Stimulated activated CD4-positive, alpha-beta T cell treated with anti-CD3 and anti-CD28 coated beads, Interleukin-4, amount 100 ng/mL, for 1 hour (primary cell): ENCODE results near the gene KANTR.

Source experiments
- DNase-seq: peaks from one replicate; pipeline ENCODE4 v3.0.0-alpha.2; 2020

KANTR gene

GRCh38 chrX:53081925-53082772 lies 11.8 kb upstream of the KANTR start, which contains the start of gene TSPYL2:
Gene TSPYL2, plus strand, starts transcription at chrX:53082367. Its CDS starts 132 bp downstream, at chrX:53082499.
- DNase-seq: peak; percentile 92

- no peak for DNase-seq
These were observed 10.9 kb upstream of the KANTR start for GRCh38 chrX:53082773-53083616.

GRCh38 chrX:53084043-53084570 lies 9.8 kb upstream of the KANTR start:
- no peak for DNase-seq

- no peak for DNase-seq
These were observed 9.1 kb upstream of the KANTR start for GRCh38 chrX:53084863-53085262.

DNA sequence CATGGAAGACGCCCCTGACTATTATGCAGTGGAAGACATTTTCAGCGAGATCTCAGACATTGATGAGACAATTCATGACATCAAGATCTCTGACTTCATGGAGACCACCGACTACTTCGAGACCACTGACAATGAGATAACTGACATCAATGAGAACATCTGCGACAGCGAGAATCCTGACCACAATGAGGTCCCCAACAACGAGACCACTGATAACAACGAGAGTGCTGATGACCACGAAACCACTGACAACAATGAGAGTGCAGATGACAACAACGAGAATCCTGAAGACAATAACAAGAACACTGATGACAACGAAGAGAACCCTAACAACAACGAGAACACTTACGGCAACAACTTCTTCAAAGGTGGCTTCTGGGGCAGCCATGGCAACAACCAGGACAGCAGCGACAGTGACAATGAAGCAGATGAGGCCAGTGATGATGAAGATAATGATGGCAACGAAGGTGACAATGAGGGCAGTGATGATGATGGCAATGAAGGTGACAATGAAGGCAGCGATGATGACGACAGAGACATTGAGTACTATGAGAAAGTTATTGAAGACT lies 8.2 kb upstream of the KANTR start:
- DNase-seq: no peak

DNA sequence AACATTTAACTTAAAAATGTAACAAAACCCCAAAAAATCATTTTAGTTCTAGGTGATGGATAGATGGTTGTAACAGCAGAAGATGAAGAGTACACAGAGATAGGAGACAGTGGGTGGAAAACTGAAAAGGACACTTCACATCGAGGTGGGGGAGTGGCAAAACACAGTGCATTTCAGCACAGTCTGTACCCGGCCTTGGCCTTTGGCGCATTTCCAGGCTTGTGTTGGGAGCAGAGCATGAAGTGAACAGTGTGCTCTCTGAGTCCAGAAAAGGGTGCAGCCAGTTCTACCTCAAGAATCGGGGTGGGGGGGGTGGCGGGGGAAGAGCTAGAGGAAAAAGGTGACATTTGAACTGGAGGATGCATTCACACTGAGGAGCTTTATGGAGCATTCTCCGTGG lies 7.5 kb upstream of the KANTR start:
- no peak for DNase-seq

GRCh38 chrX:53087388-53087831 lies 6.5 kb upstream of the KANTR start:
- no peak for DNase-seq

GRCh38 chrX:53088136-53088974 lies 5.6 kb upstream of the KANTR start:
- DNase-seq: peak; percentile 82

DNA sequence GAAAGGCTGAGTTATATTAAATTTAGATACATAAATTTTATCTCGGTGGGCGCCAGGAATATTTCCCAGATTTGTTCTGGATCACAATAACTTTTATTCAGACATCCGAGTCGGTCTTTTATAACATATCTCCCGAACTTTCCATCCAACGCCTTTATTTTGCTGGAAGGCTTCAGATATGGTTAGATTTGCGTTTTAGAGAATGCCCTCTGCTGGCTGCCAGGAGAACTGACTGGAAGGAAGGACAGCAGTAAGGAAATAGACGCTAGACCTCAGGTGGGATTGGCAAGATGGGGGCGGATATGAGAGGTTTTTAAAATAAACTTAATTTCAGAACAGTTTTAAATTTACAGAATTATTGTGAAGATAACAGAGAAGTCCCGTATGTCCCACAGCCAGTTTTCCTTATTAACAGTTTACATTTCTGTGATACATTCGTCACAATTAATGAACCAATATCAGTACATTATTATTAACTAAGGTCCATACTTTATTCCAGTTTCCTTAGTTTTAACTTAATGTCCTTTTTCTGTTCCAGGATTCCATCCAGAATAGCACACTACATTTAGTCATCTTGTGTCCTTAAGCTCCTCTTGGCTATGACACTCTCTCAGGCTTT lies 4.6 kb upstream of the KANTR start:
- DNase-seq: peak; percentile 28

DNA sequence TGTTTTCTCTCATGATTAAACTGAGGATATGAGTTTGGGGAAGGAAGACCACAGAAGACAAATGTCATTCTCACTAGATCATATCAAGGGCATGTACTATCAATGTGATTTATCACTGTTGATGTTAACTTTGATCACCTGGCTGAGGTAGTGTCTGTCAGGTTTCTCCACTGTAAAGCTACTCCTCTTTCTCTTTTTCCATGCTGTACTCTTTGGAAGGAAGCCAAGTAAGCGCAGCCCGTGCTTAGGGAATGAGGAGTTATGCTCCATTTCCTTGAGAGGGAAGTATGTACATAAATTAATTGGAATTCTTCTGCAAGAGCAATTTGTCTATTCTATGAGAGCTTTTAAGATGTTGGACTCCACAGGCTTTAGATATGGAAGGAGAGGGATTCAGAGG lies 4.0 kb upstream of the KANTR start:
- DNase-seq: no peak

GRCh38 chrX:53091354-53091753 lies 2.6 kb upstream of the KANTR start:
- DNase-seq: no peak

- DNase-seq: peak; percentile 75
These were observed 726 bp upstream of the KANTR start for GRCh38 chrX:53093177-53093655.

DNA sequence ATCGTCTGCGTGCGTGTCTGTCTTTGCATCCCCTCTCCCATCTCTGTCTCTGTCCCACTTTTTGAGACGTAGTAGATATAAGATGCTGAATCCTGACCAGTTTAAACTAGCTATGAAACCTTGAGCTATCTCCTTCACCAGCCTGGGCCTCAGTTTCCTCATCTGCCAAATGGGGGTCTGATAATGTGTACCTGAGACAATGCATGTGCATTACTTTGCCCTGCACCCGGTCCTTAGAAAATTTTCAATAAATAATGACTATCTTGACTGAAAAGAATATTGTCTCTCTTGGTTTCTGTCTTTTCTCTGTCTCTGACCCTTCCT lies 602 bp downstream of the KANTR start:
- DNase-seq: no peak

- no peak for DNase-seq
These were observed 1.9 kb downstream of the KANTR start for GRCh38 chrX:53095796-53096195.

DNA sequence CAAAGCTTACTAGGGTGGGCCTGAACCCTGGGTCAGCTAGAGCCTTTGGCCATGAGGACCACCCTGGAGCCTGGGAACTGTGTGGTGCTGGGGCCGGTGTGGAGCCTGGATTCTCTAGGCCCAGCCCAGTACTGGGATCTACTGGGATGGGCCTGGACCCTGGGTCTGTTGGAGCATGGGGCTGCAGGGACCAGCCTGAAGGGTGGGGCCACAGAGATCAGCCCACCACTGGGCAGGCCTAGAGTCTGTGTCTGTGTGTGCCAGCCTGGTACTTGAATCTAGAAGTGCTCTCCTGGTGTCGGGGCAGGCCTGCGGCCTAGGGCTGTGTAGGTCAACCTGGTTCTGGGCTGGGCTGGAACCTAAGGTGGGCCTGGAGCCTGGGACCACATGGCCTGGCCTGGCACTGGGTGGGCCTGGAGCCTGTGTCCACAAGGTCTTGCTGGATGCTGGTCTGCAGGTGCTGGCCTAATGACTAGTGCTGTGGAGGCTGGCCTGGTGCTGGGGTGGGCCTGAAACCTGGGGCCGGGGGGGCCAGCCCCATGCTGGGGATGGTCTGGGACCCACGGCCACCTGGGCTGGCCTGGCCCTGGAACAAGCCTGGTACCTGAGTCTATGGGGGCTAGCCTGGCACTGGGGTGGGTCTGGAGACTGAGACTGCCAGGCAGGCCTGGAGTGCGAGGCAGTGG lies 21.1 kb downstream of the KANTR start:
- no peak for DNase-seq

DNA sequence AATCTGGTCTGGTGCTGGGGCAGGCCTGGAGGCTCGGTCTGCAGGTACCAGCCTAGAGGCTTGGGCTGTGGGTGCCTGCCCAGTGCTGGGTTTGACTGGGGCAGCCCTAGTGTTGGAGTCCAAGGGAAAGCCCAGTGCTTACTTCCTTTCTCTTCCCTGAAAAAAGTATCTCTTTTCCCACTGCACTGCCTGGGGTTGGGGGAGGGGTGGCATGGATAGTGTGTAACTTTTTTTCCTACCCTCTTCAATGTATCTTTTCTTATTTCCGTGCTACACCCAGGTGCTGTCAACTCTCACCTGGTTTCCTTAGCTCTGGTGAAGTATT lies 21.6 kb downstream of the KANTR start:
- DNase-seq: no peak

DNA sequence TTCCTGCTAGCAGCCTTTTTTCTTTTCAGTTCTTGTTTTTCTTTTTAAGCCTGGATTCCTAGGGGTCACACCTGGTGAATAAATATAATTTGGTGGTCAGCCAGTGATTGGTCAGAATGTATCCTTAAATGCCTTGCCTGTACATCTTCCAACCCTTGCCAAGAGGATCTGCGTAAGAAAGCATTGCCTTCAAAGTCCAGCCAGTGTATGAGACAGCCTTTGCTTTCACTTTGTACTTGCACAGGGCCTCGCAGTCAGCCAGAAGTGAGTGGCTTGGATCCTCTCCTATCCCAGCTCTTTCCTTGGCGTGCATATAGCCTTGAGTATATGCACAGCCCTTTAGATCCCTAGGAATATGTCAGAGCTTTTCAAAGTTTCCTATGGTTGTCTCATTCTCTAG lies 22.2 kb downstream of the KANTR start:
- DNase-seq: no peak

DNA sequence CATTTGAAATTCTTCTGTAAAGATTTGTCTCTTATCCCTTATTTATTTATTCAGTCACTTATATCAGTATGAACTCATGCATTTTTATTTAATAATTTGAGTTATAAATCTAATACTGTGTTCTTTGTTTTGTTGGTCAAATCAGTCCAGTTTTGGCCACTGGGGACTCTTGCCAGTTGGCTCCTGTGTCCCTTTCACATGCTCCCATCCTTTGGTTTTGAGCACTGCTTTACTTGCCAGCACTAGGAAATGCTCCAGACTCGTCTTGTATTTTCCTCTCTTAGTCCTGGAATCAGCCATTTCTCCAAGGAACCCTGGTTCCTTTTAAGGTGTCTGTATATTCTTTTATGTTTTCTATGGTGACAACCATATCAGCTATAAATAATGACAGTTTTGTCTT lies 28.1 kb downstream of the KANTR start:
- DNase-seq: no peak

GRCh38 chrX:53125506-53125905 lies 31.6 kb downstream of the KANTR start:
- DNase-seq: no peak

DNA sequence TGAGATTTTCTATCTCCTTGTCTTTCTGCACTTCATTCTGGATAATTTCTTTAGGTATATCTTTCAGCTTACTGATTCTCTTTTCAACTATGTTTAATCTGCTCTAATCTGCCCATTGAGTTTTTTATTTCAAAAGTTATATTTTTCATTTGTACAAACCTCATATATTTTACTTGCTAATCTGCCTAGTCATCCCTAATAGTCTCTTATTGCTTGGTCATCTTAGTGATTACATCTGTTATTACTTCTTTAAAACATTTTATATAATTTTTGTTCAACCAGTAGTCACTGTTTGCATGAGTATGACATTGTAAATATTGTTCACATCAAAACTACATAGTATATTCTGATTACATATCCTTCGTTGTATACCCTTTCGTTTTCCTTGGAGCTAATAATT lies 32.4 kb downstream of the KANTR start:
- no peak for DNase-seq

GRCh38 chrX:53128097-53128749 lies 34.3 kb downstream of the KANTR start:
- DNase-seq: no peak
